Inflammatory macrophage treated with lipopolysaccharide for 1 hour (primary cell): Measurements from ENCODE around the gene ACAD11.
"Not testable (repeated sequence)": the region's sequence is repeated elsewhere in the genome, so short reads cannot be mapped to it uniquely, and the experiment has no call there.

Experiments
- DNase-seq, 2 donors: peaks; one replicate each; pipeline ENCODE4 v3.0.0-alpha.2; 2020 to 2022

ACAD11 gene

GRCh38 chr3:132596816-132597433, 62.7 kb downstream of the ACAD11 start, which contains the start of gene ACKR4:
Gene ACKR4 (plus strand): TSS chr3:132597270. CDS start chr3:132600398, 3,128 bp downstream.
- DNase-seq: no peak

- no peak for DNase-seq
These were observed 63.3 kb downstream of the ACAD11 start for GRCh38 chr3:132596326-132596725.

GRCh38 chr3:132595014-132595413, 64.6 kb downstream of the ACAD11 start:
- peak; percentile 47 to 62 for DNase-seq

- DNase-seq: no peak
These were observed 65.1 kb downstream of the ACAD11 start for GRCh38 chr3:132594498-132594897.

GRCh38 chr3:132593947-132594323, 65.7 kb downstream of the ACAD11 start:
- DNase-seq: peak; percentile 7 to 34

GRCh38 chr3:132593241-132593946, 66.2 kb downstream of the ACAD11 start:
- DNase-seq: no peak

- no peak for DNase-seq
These were observed 67.4 kb downstream of the ACAD11 start for GRCh38 chr3:132592216-132592615.

GRCh38 chr3:132587401-132587800, 72.2 kb downstream of the ACAD11 start:
- DNase-seq: no peak

- DNase-seq: no peak
These were observed 85.8 kb downstream of the ACAD11 start for GRCh38 chr3:132573797-132574211.

- no peak for DNase-seq
These were observed 89.6 kb downstream of the ACAD11 start for GRCh38 chr3:132570016-132570415.

- DNase-seq: no peak
These were observed 90.0 kb downstream of the ACAD11 start for GRCh38 chr3:132569580-132569979.

- no peak for DNase-seq
These were observed 90.5 kb downstream of the ACAD11 start for GRCh38 chr3:132569153-132569552.

- DNase-seq: no peak
These were observed 91.2 kb downstream of the ACAD11 start for GRCh38 chr3:132568422-132568821.

- no peak for DNase-seq
These were observed 95.5 kb downstream of the ACAD11 start for GRCh38 chr3:132564070-132564465.

GRCh38 chr3:132563420-132564069, 96.1 kb downstream of the ACAD11 start:
- no peak for DNase-seq

GRCh38 chr3:132561003-132561402, 98.6 kb downstream of the ACAD11 start:
- no peak for DNase-seq

GRCh38 chr3:132556508-132557159, 103.0 kb downstream of the ACAD11 start:
- DNase-seq: no peak

- DNase-seq: not testable (repeated sequence)
These were observed 103.6 kb downstream of the ACAD11 start for GRCh38 chr3:132556036-132556386.

- DNase-seq: no peak
These were observed 104.1 kb downstream of the ACAD11 start for GRCh38 chr3:132555306-132556035.

GRCh38 chr3:132554437-132554836, 105.2 kb downstream of the ACAD11 start:
- no peak for DNase-seq

GRCh38 chr3:132553826-132554225, 105.8 kb downstream of the ACAD11 start:
- DNase-seq: no peak

- peak in 1 of 2 donors; percentile 25 for DNase-seq
These were observed 108.9 kb downstream of the ACAD11 start for GRCh38 chr3:132550579-132551305.
